ENCODE data around the gene AUTS2. TPM values are rescaled to one million over a fixed set of nuclear protein-coding genes. Genes with fewer than 3 reads are reported as not detected.

Gene AUTS2
- polyA plus RNA-seq, 1 donor from 2014 or later, result 97.3 TPM

DNA sequence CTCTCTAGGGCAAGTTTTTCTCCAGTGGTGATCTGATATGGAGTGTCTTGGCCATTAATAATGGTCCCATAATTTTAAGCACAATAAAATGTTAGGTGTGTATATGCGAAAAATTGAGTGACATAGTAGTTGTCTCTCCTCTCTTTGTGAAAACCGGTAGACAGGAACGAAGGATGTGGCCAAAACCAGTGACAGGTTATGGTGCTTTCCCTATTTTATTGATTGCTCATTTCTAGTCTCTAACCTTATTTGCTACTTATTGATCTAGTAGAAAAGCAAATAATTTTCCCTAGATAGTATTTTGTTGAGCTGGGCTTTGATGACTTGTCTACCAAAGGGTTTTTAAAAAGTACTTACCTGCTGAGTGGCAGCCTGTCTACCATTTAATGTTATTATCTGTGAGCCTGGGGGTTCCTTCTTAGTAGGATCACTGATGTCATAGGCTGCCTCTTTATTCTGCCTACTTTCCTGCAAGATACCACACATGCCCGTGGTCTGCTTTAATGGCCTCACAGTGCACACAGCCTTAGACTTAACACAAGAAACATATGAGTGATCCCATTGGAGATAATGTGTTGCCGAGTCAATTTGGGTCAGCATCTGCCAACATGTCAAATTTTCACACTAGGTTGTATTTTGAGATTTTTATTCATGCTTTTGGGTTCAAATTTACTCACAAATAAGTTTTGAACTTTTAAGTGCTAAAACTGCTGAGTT lies 100.0 kb downstream of the AUTS2 start:
- Histone ChIP-seq H3K27me3 (ENCODE audit: insufficient read depth, low read depth, low read length) (no peaks in the 10 kb centered on the region), H3K4me3 (ENCODE audit: low read length) (no peak overlapping the region), H4K20me1 (ENCODE audit: insufficient read depth) (no peaks in the 10 kb centered on the region), H3F3A (ENCODE audit: insufficient read depth, low read length, poor library complexity, severe bottlenecking) (no peaks in the 10 kb centered on the region), H3K9me2 (ENCODE audit: insufficient read depth, low read length) (no peaks in the 10 kb centered on the region), H3K27ac (ENCODE audit: low read length) (no peak overlapping the region), H2AFZ (ENCODE audit: low read depth, low read length) (no peak overlapping the region), H3K9me3 (ENCODE audit: low read length) (no peaks in the 10 kb centered on the region), H3K79me2 (replicated peaks; ENCODE audit: insufficient read depth, low read length) (peaks cover 80% of the 10 kb centered on the region), H3K4me2 (ENCODE audit: low read length) (no peak overlapping the region), H3K9ac (ENCODE audit: low read length) (no peak overlapping the region), H3K36me3 (ENCODE audit: insufficient read depth, low read length) (no peaks in the 10 kb centered on the region)
- TF ChIP-seq RAD21 (conservative IDR thresholded peaks at IDR 0.05), result no peak
- TF ChIP-seq, protein P1, sequence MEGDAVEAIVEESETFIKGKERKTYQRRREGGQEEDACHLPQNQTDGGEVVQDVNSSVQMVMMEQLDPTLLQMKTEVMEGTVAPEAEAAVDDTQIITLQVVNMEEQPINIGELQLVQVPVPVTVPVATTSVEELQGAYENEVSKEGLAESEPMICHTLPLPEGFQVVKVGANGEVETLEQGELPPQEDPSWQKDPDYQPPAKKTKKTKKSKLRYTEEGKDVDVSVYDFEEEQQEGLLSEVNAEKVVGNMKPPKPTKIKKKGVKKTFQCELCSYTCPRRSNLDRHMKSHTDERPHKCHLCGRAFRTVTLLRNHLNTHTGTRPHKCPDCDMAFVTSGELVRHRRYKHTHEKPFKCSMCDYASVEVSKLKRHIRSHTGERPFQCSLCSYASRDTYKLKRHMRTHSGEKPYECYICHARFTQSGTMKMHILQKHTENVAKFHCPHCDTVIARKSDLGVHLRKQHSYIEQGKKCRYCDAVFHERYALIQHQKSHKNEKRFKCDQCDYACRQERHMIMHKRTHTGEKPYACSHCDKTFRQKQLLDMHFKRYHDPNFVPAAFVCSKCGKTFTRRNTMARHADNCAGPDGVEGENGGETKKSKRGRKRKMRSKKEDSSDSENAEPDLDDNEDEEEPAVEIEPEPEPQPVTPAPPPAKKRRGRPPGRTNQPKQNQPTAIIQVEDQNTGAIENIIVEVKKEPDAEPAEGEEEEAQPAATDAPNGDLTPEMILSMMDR (IDR thresholded peaks at IDR 0.05; ENCODE audit: poor library complexity, severe bottlenecking), result no peak
- no peak for TF ChIP-seq EP300 (conservative IDR thresholded peaks at IDR 0.05; ENCODE audit: poor library complexity, severe bottlenecking)
- TF ChIP-seq, protein P2, sequence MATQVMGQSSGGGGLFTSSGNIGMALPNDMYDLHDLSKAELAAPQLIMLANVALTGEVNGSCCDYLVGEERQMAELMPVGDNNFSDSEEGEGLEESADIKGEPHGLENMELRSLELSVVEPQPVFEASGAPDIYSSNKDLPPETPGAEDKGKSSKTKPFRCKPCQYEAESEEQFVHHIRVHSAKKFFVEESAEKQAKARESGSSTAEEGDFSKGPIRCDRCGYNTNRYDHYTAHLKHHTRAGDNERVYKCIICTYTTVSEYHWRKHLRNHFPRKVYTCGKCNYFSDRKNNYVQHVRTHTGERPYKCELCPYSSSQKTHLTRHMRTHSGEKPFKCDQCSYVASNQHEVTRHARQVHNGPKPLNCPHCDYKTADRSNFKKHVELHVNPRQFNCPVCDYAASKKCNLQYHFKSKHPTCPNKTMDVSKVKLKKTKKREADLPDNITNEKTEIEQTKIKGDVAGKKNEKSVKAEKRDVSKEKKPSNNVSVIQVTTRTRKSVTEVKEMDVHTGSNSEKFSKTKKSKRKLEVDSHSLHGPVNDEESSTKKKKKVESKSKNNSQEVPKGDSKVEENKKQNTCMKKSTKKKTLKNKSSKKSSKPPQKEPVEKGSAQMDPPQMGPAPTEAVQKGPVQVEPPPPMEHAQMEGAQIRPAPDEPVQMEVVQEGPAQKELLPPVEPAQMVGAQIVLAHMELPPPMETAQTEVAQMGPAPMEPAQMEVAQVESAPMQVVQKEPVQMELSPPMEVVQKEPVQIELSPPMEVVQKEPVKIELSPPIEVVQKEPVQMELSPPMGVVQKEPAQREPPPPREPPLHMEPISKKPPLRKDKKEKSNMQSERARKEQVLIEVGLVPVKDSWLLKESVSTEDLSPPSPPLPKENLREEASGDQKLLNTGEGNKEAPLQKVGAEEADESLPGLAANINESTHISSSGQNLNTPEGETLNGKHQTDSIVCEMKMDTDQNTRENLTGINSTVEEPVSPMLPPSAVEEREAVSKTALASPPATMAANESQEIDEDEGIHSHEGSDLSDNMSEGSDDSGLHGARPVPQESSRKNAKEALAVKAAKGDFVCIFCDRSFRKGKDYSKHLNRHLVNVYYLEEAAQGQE (IDR thresholded peaks at IDR 0.05; ENCODE audit: borderline replicate concordance), result no peak
- TF ChIP-seq MXI1 (conservative IDR thresholded peaks at IDR 0.05; ENCODE audit: poor library complexity, severe bottlenecking), result no peak
- no peak for TF ChIP-seq TAF1 (IDR thresholded peaks at IDR 0.05; ENCODE audit: low read depth)

DNA sequence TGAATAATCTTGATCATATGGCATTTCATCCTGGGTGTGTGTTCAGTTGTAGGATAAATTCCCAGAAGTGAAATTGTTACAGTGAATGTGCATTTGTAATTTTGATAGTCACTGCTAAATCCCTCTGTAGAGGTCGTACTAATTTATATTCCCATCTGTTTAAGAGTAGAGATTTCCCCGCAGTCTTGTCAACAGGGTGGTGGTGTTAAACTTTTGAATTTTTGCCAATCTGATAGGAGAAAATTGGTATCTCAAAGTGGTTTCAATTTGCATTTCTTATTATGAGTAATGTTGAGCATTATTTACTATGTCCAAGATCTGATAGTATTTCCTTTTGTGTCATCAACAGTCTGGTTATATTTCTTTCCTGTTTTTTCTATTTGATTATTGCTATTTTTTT lies 101.7 kb downstream of the AUTS2 start:
- H3K36me3 ChIP-seq (ENCODE audit: insufficient read depth, low read length), result no peaks in the 10 kb centered on the region
- H3K4me3 ChIP-seq (ENCODE audit: low read length), result no peak overlapping the region
- H3K9me3 ChIP-seq (ENCODE audit: low read length), result no peaks in the 10 kb centered on the region
- no peaks in the 10 kb centered on the region for H3K27me3 ChIP-seq (ENCODE audit: insufficient read depth, low read depth, low read length)
- no peak overlapping the region for H2AFZ ChIP-seq (ENCODE audit: low read depth, low read length)
- H3K79me2 ChIP-seq (replicated peaks; ENCODE audit: insufficient read depth, low read length), result peaks cover 69% of the 10 kb centered on the region
- TF ChIP-seq TAF1 (IDR thresholded peaks at IDR 0.05; ENCODE audit: low read depth), result no peak
- TF ChIP-seq SMC3 (conservative IDR thresholded peaks at IDR 0.05; ENCODE audit: poor library complexity), result no peak
- TF ChIP-seq EZH2 (IDR thresholded peaks at IDR 0.05; ENCODE audit: borderline replicate concordance, insufficient read depth, low read length, poor library complexity, severe bottlenecking), result no peak
- TF ChIP-seq EP300 (conservative IDR thresholded peaks at IDR 0.05; ENCODE audit: poor library complexity, severe bottlenecking), result no peak
- TF ChIP-seq, protein P2 (IDR thresholded peaks at IDR 0.05; ENCODE audit: borderline replicate concordance), result no peak
- TF ChIP-seq, protein P1 (IDR thresholded peaks at IDR 0.05; ENCODE audit: poor library complexity, severe bottlenecking), result no peak
- TF ChIP-seq MXI1 (conservative IDR thresholded peaks at IDR 0.05; ENCODE audit: poor library complexity, severe bottlenecking), result no peak
- TF ChIP-seq POLR2AphosphoS5 (IDR thresholded peaks at IDR 0.05), result no peak
- no peak for TF ChIP-seq RAD21 (conservative IDR thresholded peaks at IDR 0.05)
- no peak overlapping the region for H3K9ac ChIP-seq (ENCODE audit: low read length)
- no peak overlapping the region for H3K4me2 ChIP-seq (ENCODE audit: low read length)
- no peaks in the 10 kb centered on the region for H4K20me1 ChIP-seq (ENCODE audit: insufficient read depth)
- no peak overlapping the region for H3K27ac ChIP-seq (ENCODE audit: low read length)
- no peaks in the 10 kb centered on the region for H3F3A ChIP-seq (ENCODE audit: insufficient read depth, low read length, poor library complexity, severe bottlenecking)
- H3K9me2 ChIP-seq (ENCODE audit: insufficient read depth, low read length), result no peaks in the 10 kb centered on the region
